GM12872 (cell line): ENCODE results near the gene LGALS3.
A peak's percentile ranks its signal among the peaks of the same experiment; 100 is the strongest.

Experiments used
- CTCF ChIP-seq: IDR thresholded peaks from 3 replicates; pipeline ENCODE4 v1.5.1; 2011; ENCODE audit warnings: low read depth, mild to moderate bottlenecking, low read length, moderate library complexity; ENCODE audit not compliant: insufficient read depth

The LGALS3 gene

GRCh38 chr14:55128386-55129085 is 516 bp upstream of the LGALS3 start:
- no peak for TF ChIP-seq CTCF

DNA sequence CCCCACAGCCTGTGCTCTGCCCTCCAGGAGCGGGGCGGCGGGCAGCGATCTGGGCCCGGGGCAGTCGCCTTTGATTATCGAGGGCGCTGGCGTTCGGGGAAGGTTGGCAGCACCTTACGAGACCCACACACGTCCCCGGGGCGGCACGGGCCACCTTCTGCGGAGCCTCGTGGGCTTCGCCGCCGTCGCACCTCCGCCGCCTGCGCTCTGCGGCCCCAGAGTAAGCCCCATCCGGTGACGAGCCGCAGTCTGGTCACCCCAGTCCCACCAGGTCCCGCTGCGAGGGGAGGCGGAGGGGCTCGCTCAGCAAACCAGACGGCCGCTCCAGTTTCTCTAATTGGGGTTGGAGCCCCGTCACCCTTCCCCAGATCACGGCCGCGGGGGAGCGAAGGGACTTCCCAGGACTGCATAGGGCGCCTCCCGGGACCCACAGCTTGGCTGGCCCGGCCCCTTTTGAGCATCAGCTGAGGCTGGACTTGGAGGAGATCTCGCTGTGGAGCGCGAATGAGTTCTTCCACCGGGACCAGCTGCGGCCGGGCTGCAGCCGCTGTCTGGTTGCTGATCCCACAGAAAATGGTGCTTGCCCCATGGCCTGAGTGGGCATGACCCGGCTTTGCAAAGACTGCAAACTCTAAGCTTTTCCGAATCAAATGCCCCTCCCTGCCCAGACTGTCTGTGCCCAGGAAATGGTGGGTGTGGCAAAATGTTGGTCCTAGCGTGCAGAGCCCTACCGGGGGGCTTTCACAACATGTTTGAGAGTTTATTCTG is 560 bp downstream of the LGALS3 start:
- no peak for TF ChIP-seq CTCF

DNA sequence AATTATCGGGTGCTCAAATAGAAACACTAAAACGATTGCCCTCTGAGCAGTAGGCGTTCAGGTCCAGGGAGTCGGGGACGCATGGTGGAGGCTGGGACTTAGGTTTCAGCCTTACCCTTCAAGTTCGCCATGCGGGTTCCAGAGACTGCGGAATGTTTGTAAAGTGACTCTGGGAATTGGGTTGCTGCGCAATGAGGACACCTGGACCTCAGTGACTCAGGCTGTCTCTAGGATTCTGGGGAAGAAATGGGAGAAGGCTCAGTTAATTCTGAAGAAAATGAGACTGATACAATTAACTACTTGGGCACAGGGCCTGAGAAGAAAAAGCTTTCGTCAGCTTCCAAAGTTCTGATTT is 1.1 kb downstream of the LGALS3 start:
- no peak for TF ChIP-seq CTCF

DNA sequence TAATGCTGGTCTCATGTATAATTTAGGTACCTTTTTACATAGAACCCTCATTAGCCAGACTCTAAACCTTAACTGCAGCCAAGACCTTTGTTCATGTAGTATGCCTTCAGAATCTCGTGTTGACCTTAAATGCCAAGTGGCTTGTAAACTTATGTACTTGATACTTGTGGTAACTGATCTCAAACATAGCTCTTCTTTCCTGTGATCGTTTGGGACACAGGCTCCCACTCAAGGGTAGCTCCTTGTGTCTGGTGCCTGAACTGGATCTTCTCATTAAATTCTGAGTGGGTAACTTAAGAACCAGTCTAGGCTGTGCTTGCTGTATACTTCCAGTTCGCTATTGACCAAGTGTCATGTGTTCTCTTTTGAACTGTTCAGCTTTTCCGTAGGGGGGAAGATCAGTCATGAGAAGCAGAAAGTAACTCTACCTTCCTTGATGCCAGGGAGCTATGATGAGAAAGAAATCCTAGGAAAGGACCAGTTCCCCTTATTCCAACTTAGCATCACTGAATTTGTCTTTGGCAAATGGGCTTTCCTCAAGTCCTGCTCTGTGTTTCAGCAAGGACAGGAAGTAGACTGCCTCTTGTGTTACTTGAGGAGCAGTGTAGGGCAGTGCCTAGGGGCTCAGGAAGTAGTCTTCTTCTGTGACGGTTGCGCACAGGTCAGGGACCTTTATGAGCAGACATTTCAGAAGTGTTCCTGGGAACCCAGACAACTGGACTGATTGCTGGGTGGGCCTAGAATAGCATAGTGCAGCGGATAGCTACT is 2.5 kb downstream of the LGALS3 start:
- TF ChIP-seq CTCF = peak; percentile 25; the same call in 1 of the 3 replicates

GRCh38 chr14:55133416-55133815 is 4.4 kb downstream of the LGALS3 start:
- 0 out of 3 replicates have a peak, but pooled peaks have one; percentile 13 for TF ChIP-seq CTCF

DNA sequence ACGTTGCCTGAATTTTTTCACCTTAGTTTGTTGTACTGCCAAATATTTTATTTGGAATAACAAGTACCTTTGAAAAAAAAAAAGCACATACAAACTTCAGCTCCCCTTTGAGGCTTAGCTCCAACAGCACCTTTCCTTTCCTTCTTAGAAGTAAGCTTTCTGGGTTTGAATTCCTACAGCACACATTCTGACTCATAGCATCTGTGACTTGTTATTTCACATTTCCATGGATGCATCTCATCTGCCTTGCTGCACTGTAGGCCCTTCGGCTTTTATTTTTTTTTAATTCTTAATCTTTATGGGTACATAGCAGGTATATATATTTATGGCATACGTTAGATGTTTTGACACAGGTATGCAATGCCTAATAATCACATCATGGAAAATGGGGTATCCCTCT is 7.2 kb downstream of the LGALS3 start:
- no peak for TF ChIP-seq CTCF

DNA sequence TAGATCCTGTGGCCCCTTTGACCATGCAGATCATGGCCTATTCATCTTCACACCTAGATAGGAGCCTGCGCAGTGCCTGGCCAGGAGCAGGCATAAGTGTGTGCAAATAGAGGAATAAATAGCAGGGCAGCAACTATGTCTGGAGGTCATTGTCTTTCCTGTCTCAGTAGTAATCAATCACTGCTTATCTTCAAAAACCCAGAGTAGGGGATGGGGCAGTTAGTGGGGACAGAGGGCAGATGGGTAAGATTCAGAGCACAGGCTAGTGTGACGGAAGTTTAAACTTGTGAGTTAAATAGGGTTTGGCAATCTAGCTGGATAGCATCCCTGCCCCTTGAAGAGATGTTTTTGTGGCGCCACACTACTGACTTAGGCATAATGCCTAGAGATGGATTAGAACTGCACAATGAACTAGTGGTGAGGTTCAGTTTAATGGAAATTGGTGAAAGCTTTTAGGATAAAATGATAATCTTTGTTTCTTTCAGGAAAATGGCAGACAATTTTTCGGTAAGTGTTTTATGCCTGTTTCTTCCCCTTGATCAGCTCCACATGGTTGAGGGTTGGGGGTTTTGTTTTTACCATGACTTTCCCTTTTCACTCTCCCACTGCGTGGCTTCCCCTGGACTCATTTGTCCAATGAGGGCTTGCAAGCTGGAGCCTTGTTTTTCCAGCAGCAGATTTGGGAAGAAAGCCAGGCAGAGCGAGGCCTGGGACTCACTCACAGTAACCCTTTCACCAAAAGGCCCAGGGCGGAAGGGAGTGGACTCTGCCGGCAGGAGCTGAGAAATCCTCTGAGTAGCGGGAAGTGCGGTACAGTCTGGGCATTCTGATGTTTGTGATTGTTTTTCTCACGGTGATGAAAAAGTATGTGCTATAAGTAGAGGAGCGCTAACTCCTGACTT is 8.1 kb downstream of the LGALS3 start:
- TF ChIP-seq CTCF = no peak
